Spleen (tissue), 11 donors: ENCODE data around the gene GPR183. TPM values are rescaled to one million over a fixed set of nuclear protein-coding genes. Genes with fewer than 3 reads are reported as not detected.

Experiments
- DNase-seq: peaks from one replicate; pipeline ENCODE4 v3.0.0-alpha.2; 2020
- H3K27ac ChIP-seq, 8 donors: fragments of 200-600 bp; sonication (generic) in 7 of 8; 1 replicate in 4 of 8; 2 replicates in 4 of 8; pipeline versions ENCODE4 v1.5.0 to v1.8.0; 2016 to 2021; ENCODE audit warnings: inconsistent platforms in 4 of 8, mild to moderate bottlenecking in 4 of 8, moderate library complexity in 1 of 8
- H3K27me3 ChIP-seq, 7 donors: fragments of 200-600 bp; sonication (generic) in 6 of 7; replicated peaks in 1 of 7; 1 replicate in 4 of 7; 2 replicates in 3 of 7; pipeline versions ENCODE4 v1.5.0 to v1.8.0; 2016 to 2021; ENCODE audit warnings: inconsistent platforms in 3 of 7, mild to moderate bottlenecking in 1 of 7
- H3K36me3 ChIP-seq, 6 donors: fragments of 200-600 bp; sonication (generic) in 5 of 6; 1 replicate in 4 of 6; 2 replicates in 2 of 6; pipeline versions ENCODE4 v1.5.0 to v1.8.0; 2016 to 2021; ENCODE audit warnings: inconsistent platforms in 2 of 6
- H3K4me1 ChIP-seq, 6 donors: fragments of 200-600 bp; sonication (generic) in 5 of 6; 1 replicate in 3 of 6; 2 replicates in 3 of 6; pipeline versions ENCODE4 v1.5.0 to v1.8.0; 2016 to 2021; ENCODE audit warnings: inconsistent platforms in 3 of 6
- H3K4me3 ChIP-seq, 8 donors: fragments of 200-600 bp; sonication (generic) in 7 of 8; 1 replicate in 4 of 8; 2 replicates in 4 of 8; pipeline versions ENCODE4 v1.5.0 to v1.8.0; 2016 to 2021; ENCODE audit warnings: inconsistent platforms in 4 of 8, mild to moderate bottlenecking in 4 of 8, moderate library complexity in 2 of 8
- H3K9me3 ChIP-seq, 8 donors: fragments of 200-600 bp; sonication (generic) in 7 of 8; 1 replicate in 4 of 8; 2 replicates in 4 of 8; pipeline versions ENCODE4 v1.5.0 to v1.8.0; 2016 to 2021; ENCODE audit warnings: inconsistent platforms in 4 of 8
- CTCF ChIP-seq, 11 experiments: fragments of 200-600 bp in 7 of 11; fragments of 450-650 bp in 4 of 11; sonication (generic) in 4 of 11; IDR thresholded peaks in 8 of 11; conservative IDR thresholded peaks in 3 of 11; 1 replicate in 7 of 11; 2 replicates in 4 of 11; pipeline versions ENCODE4 v1.4.0 to v1.8.0; 2016 to 2021; ENCODE audit warnings: antibody characterized with exemption in 11 of 11, inconsistent platforms in 4 of 11, mild to moderate bottlenecking in 1 of 11
- POLR2A ChIP-seq, 3 donors: fragments of 450-650 bp; IDR thresholded peaks; one replicate each; pipeline ENCODE4 v1.5.1; 2017; ENCODE audit warnings: antibody characterized with exemption in 3 of 3, mild to moderate bottlenecking in 1 of 3
- POLR2AphosphoS5 ChIP-seq, 3 donors: sonication (generic); formaldehyde crosslinking; IDR thresholded peaks; one replicate each; pipeline ENCODE4 v1.5.1; 2017; ENCODE audit warnings: antibody characterized with exemption in 3 of 3
- WGBS, 5 donors: extraction: QIAGEN DNeasy Blood & Tissue Kit in 3 of 5; methylation state at CpG; one replicate each; pipeline versions ENCODE4 v1.1.5 to v1.1.7; 2013 to 2018; 5-methylcytosine and 5-hydroxymethylcytosine counted together
- intact Hi-C: fragments of 100-400 bp; cut with DNase I; formaldehyde crosslinking; loops from one replicate; pipeline ENCODE4 v1.15.0; 2023; ENCODE audit warnings: low total_unique reads
- polyA plus RNA-seq, 3 donors: library from polyadenylated mRNA; stranded (reverse); fragments of 200-250 nt; gene quantifications; one replicate each; pipeline ENCODE4 v1.2.1, GENCODE V29; 2013
- total RNA-seq, 7 donors: library from RNA; depleted of rRNA in 3 of 7; stranded (reverse); fragments of >200 nt in 3 of 7; fragmentation: NEBNext Ultra II Directional in 4 of 7; extraction: Animal tissue kit (Norgen Biotek cat#: 25700) in 4 of 7; gene quantifications; one replicate each; pipeline versions ENCODE4 v1.1.0 to v1.2.1, GENCODE V29; 2016 to 2021
- donor health status: healthy with polysubstance abuse.
- donor health status: DM: no; HTN: no; CAD: no; lungs with moderate emphysema.
- donor health status: DM: no; HTN: no; CAD: no.
- donor health status: Bipolar disorder and iron deficiency.
- donor health status: healthy.
- donor health status: DM: no; HTN: no; CAD: no.
- donor health status: DM: yes; HTN: yes; CAD: no.

Gene GPR183
- total and polyA plus RNA-seq, 10 donors = 29.1 to 83.6 (median 56.6) TPM

GRCh38 chr13:99258946-99259345 is 48.3 kb downstream of the GPR183 start:
- Histone ChIP-seq H3K9me3 (no peaks in the 10 kb centered on the region), H3K36me3 (peaks cover 0 to 21% (median 12%) of the 10 kb centered on the region in 6 donors), H3K27ac (peak overlapping the region; percentile 71 to 92 (median 84)), H3K4me1 (peaks cover 18 to 100% (median 74%) of the 10 kb centered on the region in 6 donors), H3K27me3 (no peaks in the 10 kb centered on the region), H3K4me3 (peak overlapping the region in 6 of 8 donors; percentile 2 to 70 (median 38))
- intact Hi-C loops = no loop called here
- WGBS, 5 donors = 5 to 19% (median 12%) methylated on average over 3 of the region's 3 CpGs
- no peak for TF ChIP-seq POLR2AphosphoS5 (IDR thresholded peaks at IDR 0.05)
- no peak for TF ChIP-seq CTCF (IDR thresholded peaks at IDR 0.05 in 8 of 11, conservative IDR thresholded peaks at IDR 0.05 in 3 of 11)
- TF ChIP-seq POLR2A (IDR thresholded peaks at IDR 0.05) = no peak
- no peak for DNase-seq

- Histone ChIP-seq H3K36me3 (peaks cover 0 to 27% (median 15%) of the 10 kb centered on the region in 6 donors), H3K9me3 (no peaks in the 10 kb centered on the region), H3K27ac (peak within 1 kb of the TSS; percentile 71 to 92 (median 84)), H3K27me3 (no peaks in the 10 kb centered on the region), H3K4me1 (peaks cover 17 to 100% (median 67%) of the 10 kb centered on the region in 6 donors), H3K4me3 (peak within 1 kb of the TSS; percentile 20 to 70 (median 34))
- intact Hi-C loops = no loop called here
- no peak for TF ChIP-seq CTCF (IDR thresholded peaks at IDR 0.05 in 8 of 11, conservative IDR thresholded peaks at IDR 0.05 in 3 of 11)
- TF ChIP-seq POLR2AphosphoS5 (IDR thresholded peaks at IDR 0.05) = peak in 2 of 3 donors; percentile 14 to 90
- peak in 1 of 3 donors; percentile 86 for TF ChIP-seq POLR2A (IDR thresholded peaks at IDR 0.05)
- DNase-seq = no peak
- 9 to 20% (median 10%) methylated on average over 4 of the region's 4 CpGs for WGBS, 5 donors
Measured at GRCh38 chr13:99258210-99258860, 48.9 kb downstream of the GPR183 start, which contains the start of gene GPR18. TSS of gene GPR18 (minus strand) at chr13:99258379. CDS start at chr13:99255872, 2,507 bp downstream.

- Histone ChIP-seq H3K4me3 (peak overlapping the region; percentile 20 to 70 (median 34)), H3K9me3 (no peaks in the 10 kb centered on the region), H3K4me1 (peaks cover 15 to 100% (median 67%) of the 10 kb centered on the region in 6 donors), H3K27me3 (no peaks in the 10 kb centered on the region), H3K27ac (peak overlapping the region; percentile 71 to 92 (median 84)), H3K36me3 (peaks cover 0 to 28% (median 15%) of the 10 kb centered on the region in 6 donors)
- no peak for DNase-seq
- intact Hi-C loops = no loop called here
- no peak for TF ChIP-seq CTCF (IDR thresholded peaks at IDR 0.05 in 8 of 11, conservative IDR thresholded peaks at IDR 0.05 in 3 of 11)
- TF ChIP-seq POLR2A (IDR thresholded peaks at IDR 0.05) = no peak
- no peak for TF ChIP-seq POLR2AphosphoS5 (IDR thresholded peaks at IDR 0.05)
- WGBS, 5 donors = 43 to 55% (median 51%) methylated on average over 2 of the region's 2 CpGs
Measured at GRCh38 chr13:99257291-99257690, 49.9 kb downstream of the GPR183 start.

GRCh38 chr13:99256709-99257108 is 50.5 kb downstream of the GPR183 start:
- H3K36me3 ChIP-seq = peaks cover 0 to 33% (median 15%) of the 10 kb centered on the region in 6 donors
- TF ChIP-seq CTCF (IDR thresholded peaks at IDR 0.05 in 8 of 11, conservative IDR thresholded peaks at IDR 0.05 in 3 of 11) (no peak), POLR2A (IDR thresholded peaks at IDR 0.05) (no peak), POLR2AphosphoS5 (IDR thresholded peaks at IDR 0.05) (no peak)
- WGBS, 5 donors = 20 to 32% (median 29%) methylated on average over 3 of the region's 3 CpGs

More at GRCh38 chr13:99256709-99257108, 50.5 kb downstream of the GPR183 start:
- peaks cover 17 to 100% (median 69%) of the 10 kb centered on the region in 6 donors for H3K4me1 ChIP-seq
- intact Hi-C loops = no loop called here
- no peak for DNase-seq
- no peaks in the 10 kb centered on the region for H3K9me3 ChIP-seq
- peak overlapping the region in 6 of 8 donors; percentile 78 to 92 (median 86) for H3K27ac ChIP-seq
- H3K4me3 ChIP-seq = peak overlapping the region; percentile 20 to 70 (median 34)
- H3K27me3 ChIP-seq = no peaks in the 10 kb centered on the region
